Activated CD4-positive, alpha-beta memory T cell treated with anti-CD3 and anti-CD28 coated beads, Interleukin-2, amount 10 ng/mL, durations not matched to agents 7 days and 5 days (primary cell): ENCODE results near the gene MRGPRE. TPM values are rescaled to one million over a fixed set of nuclear protein-coding genes. Genes with fewer than 3 reads are reported as not detected.

Experiments used
- CTCF ChIA-PET: fragments of 350-600 bp; sonication (Branson Sonifier 250); formaldehyde crosslinking; loops from one replicate; lab custom pipeline; 2021; ENCODE audit warnings: antibody characterized with exemption, inconsistent platforms; lab: Charles Lee
- POLR2A ChIA-PET: fragments of 350-600 bp; sonication (Branson Sonifier 250); formaldehyde crosslinking; loops from one replicate; lab custom pipeline; 2021; ENCODE audit warnings: antibody characterized with exemption; lab: Charles Lee
- DNase-seq: peaks from one replicate; pipeline ENCODE4 v3.0.0-alpha.2; 2020
- H3K27ac Mint-ChIP-seq: one replicate; pipeline ENCODE4 v1.8.0; 2021; ENCODE audit warnings: mild to moderate bottlenecking, mixed read lengths
- H3K27me3 Mint-ChIP-seq: one replicate; pipeline ENCODE4 v1.8.0; 2021; ENCODE audit warnings: mixed read lengths
- H3K36me3 Mint-ChIP-seq: one replicate; pipeline ENCODE4 v1.8.0; 2021; ENCODE audit warnings: low read depth, mixed read lengths
- H3K4me1 Mint-ChIP-seq: one replicate; pipeline ENCODE4 v1.8.0; 2021; ENCODE audit warnings: mixed read lengths
- H3K4me3 Mint-ChIP-seq: one replicate; pipeline ENCODE4 v1.8.0; 2021; ENCODE audit warnings: mild to moderate bottlenecking, mixed read lengths
- H3K9me3 Mint-ChIP-seq: one replicate; pipeline ENCODE4 v1.8.0; 2021; ENCODE audit warnings: mixed read lengths
- total RNA-seq, 2 experiments: library from RNA; stranded (reverse); gene quantifications; one replicate each; pipeline ENCODE4 v1.2.3, GENCODE V29; 2021

Gene MRGPRE
- total RNA-seq, 2 experiments from 2014 or later, result not detected

- no peaks in the 10 kb centered on the region for H3K4me1 Mint-ChIP-seq
- DNase-seq, result no peak
- H3K4me3 Mint-ChIP-seq, result no peak overlapping the region
- ChIA-PET CTCF (no interaction called here), POLR2A (no interaction called here)
- no peaks in the 10 kb centered on the region for H3K36me3 Mint-ChIP-seq
- peaks cover under 1% of the 10 kb centered on the region for H3K9me3 Mint-ChIP-seq
- peaks cover under 1% of the 10 kb centered on the region for H3K27me3 Mint-ChIP-seq
- no peak overlapping the region for H3K27ac Mint-ChIP-seq
These were observed 50.3 kb downstream of the MRGPRE start for GRCh38 chr11:3181725-3182461.

GRCh38 chr11:3180869-3181268 is 51.3 kb downstream of the MRGPRE start:
- no peak for DNase-seq
- ChIA-PET CTCF (no interaction called here), POLR2A (no interaction called here)
- Mint-ChIP-seq H3K4me3 (no peak overlapping the region), H3K27me3 (peaks cover 4% of the 10 kb centered on the region), H3K4me1 (no peaks in the 10 kb centered on the region), H3K9me3 (peaks cover 10% of the 10 kb centered on the region), H3K27ac (no peak overlapping the region), H3K36me3 (no peaks in the 10 kb centered on the region)

GRCh38 chr11:3178349-3178748 is 53.9 kb downstream of the MRGPRE start:
- no peaks in the 10 kb centered on the region for H3K4me1 Mint-ChIP-seq
- DNase-seq, result no peak
- H3K9me3 Mint-ChIP-seq, result peaks cover 15% of the 10 kb centered on the region
- H3K4me3 Mint-ChIP-seq, result no peak overlapping the region
- no peak overlapping the region for H3K27ac Mint-ChIP-seq
- no peaks in the 10 kb centered on the region for H3K36me3 Mint-ChIP-seq
- ChIA-PET CTCF (no interaction called here), POLR2A (no interaction called here)
- peaks cover 7% of the 10 kb centered on the region for H3K27me3 Mint-ChIP-seq

GRCh38 chr11:3177931-3178330 is 54.3 kb downstream of the MRGPRE start:
- ChIA-PET CTCF (no interaction called here), POLR2A (no interaction called here)
- no peaks in the 10 kb centered on the region for H3K36me3 Mint-ChIP-seq
- H3K4me1 Mint-ChIP-seq, result no peaks in the 10 kb centered on the region
- H3K27ac Mint-ChIP-seq, result no peak overlapping the region
- peaks cover 15% of the 10 kb centered on the region for H3K9me3 Mint-ChIP-seq
- H3K27me3 Mint-ChIP-seq, result peaks cover 7% of the 10 kb centered on the region
- no peak for DNase-seq
- no peak overlapping the region for H3K4me3 Mint-ChIP-seq

Other genes with a start within 250 kb of the MRGPRE start
- gene NAP1L4, start 240.1 kb downstream of the MRGPRE start, total RNA-seq, result 100 to 1,000 TPM; 299 to 314 TPM
- 100 to 1,000 TPM; 106 to 121 TPM for gene CARS1, start 175.0 kb downstream of the MRGPRE start, total RNA-seq
- gene OSBPL5, start 67.1 kb downstream of the MRGPRE start, total RNA-seq, result 1 to 10 TPM; 1.6 to 1.7 TPM
- gene MRGPRG, start 13.6 kb downstream of the MRGPRE start, total RNA-seq, result not detected
- gene ZNF195, start 146.7 kb upstream of the MRGPRE start, total RNA-seq, result 10 to 100 TPM; 30.5 to 33.5 TPM